Parathyroid adenoma (tissue), 2 donors: ENCODE measurements around the gene CHST9.

Experiments used
- H2AFZ ChIP-seq: fragments of 300-600 bp; sonication (generic); one replicate; pipeline ENCODE4 v1.7.0; 2017; ENCODE audit warnings: antibody characterized with exemption, mild to moderate bottlenecking
- H3K27ac ChIP-seq: fragments of 300-600 bp; sonication (generic); one replicate; pipeline ENCODE4 v1.7.0; 2017
- H3K27me3 ChIP-seq: fragments of 300-600 bp; sonication (generic); one replicate; pipeline ENCODE4 v1.7.0; 2017; ENCODE audit warnings: low read length; ENCODE audit not compliant: control insufficient read depth, insufficient read depth
- H3K36me3 ChIP-seq: fragments of 300-600 bp; sonication (generic); one replicate; pipeline ENCODE4 v1.7.0; 2017; ENCODE audit warnings: low read length; ENCODE audit not compliant: control insufficient read depth, insufficient read depth
- H3K4me1 ChIP-seq: fragments of 300-600 bp; sonication (generic); one replicate; pipeline ENCODE4 v1.7.0; 2017; ENCODE audit warnings: control low read depth
- H3K4me2 ChIP-seq: fragments of 300-600 bp; sonication (generic); one replicate; pipeline ENCODE4 v1.7.0; 2017; ENCODE audit warnings: low read length
- H3K4me3 ChIP-seq: fragments of 300-600 bp; sonication (generic); one replicate; pipeline ENCODE4 v1.7.0; 2017; ENCODE audit warnings: low read depth, low read length
- H3K79me2 ChIP-seq: fragments of 300-600 bp; sonication (generic); one replicate; pipeline ENCODE4 v1.7.0; 2017; ENCODE audit warnings: control low read depth
- H3K9ac ChIP-seq: fragments of 300-600 bp; sonication (generic); one replicate; pipeline ENCODE4 v1.7.0; 2017; ENCODE audit warnings: mild to moderate bottlenecking
- H3K9me3 ChIP-seq: fragments of 300-600 bp; sonication (generic); one replicate; pipeline ENCODE4 v1.7.0; 2017; ENCODE audit warnings: low read length; ENCODE audit not compliant: control insufficient read depth
- CTCF ChIP-seq: fragments of 300-600 bp; sonication (generic); IDR thresholded peaks from one replicate; pipeline ENCODE4 v1.7.0; 2017; ENCODE audit warnings: antibody characterized with exemption, mild to moderate bottlenecking
- donor health status: primary hyperparathyroidism.

The CHST9 gene

GRCh38 chr18:26943906-26944305 is 241.2 kb downstream of the CHST9 start:
- no peak overlapping the region for H3K9ac ChIP-seq
- H3K4me3 ChIP-seq = no peak overlapping the region
- H3K27me3 ChIP-seq = no peaks in the 10 kb centered on the region
- H3K36me3 ChIP-seq = no peaks in the 10 kb centered on the region
- no peaks in the 10 kb centered on the region for H3K4me1 ChIP-seq
- H2AFZ ChIP-seq = no peak overlapping the region
- H3K27ac ChIP-seq = no peak overlapping the region
- no peak for TF ChIP-seq CTCF
- H3K9me3 ChIP-seq = no peaks in the 10 kb centered on the region
- H3K4me2 ChIP-seq = no peak overlapping the region
- no peaks in the 10 kb centered on the region for H3K79me2 ChIP-seq

- Histone ChIP-seq H3K36me3 (no peaks in the 10 kb centered on the region), H3K4me3 (no peak overlapping the region), H3K27ac (no peak overlapping the region), H3K79me2 (no peaks in the 10 kb centered on the region), H3K4me1 (no peaks in the 10 kb centered on the region), H3K9me3 (no peaks in the 10 kb centered on the region), H3K4me2 (no peak overlapping the region), H2AFZ (no peak overlapping the region), H3K27me3 (no peaks in the 10 kb centered on the region), H3K9ac (no peak overlapping the region)
- no peak for TF ChIP-seq CTCF
These were observed 243.5 kb downstream of the CHST9 start for GRCh38 chr18:26941584-26941983.

- Histone ChIP-seq H3K9ac (no peak overlapping the region), H3K27me3 (no peaks in the 10 kb centered on the region), H3K4me2 (no peak overlapping the region), H3K9me3 (no peaks in the 10 kb centered on the region), H3K27ac (no peak overlapping the region), H3K4me3 (no peak overlapping the region), H3K4me1 (no peaks in the 10 kb centered on the region), H2AFZ (no peak overlapping the region), H3K36me3 (no peaks in the 10 kb centered on the region), H3K79me2 (no peaks in the 10 kb centered on the region)
- no peak for TF ChIP-seq CTCF
These were observed 244.2 kb downstream of the CHST9 start for GRCh38 chr18:26940744-26941398.

GRCh38 chr18:26931659-26932058 is 253.4 kb downstream of the CHST9 start:
- Histone ChIP-seq H3K9me3 (no peaks in the 10 kb centered on the region), H3K9ac (no peak overlapping the region), H3K27ac (no peak overlapping the region), H2AFZ (no peak overlapping the region), H3K36me3 (no peaks in the 10 kb centered on the region), H3K4me1 (no peaks in the 10 kb centered on the region), H3K4me3 (no peak overlapping the region), H3K79me2 (no peaks in the 10 kb centered on the region), H3K27me3 (no peaks in the 10 kb centered on the region), H3K4me2 (no peak overlapping the region)
- no peak for TF ChIP-seq CTCF

GRCh38 chr18:26930630-26931029 is 254.5 kb downstream of the CHST9 start:
- no peak overlapping the region for H3K4me2 ChIP-seq
- no peak overlapping the region for H3K27ac ChIP-seq
- H3K79me2 ChIP-seq = no peaks in the 10 kb centered on the region
- H3K9me3 ChIP-seq = no peaks in the 10 kb centered on the region
- no peak for TF ChIP-seq CTCF
- no peak overlapping the region for H2AFZ ChIP-seq
- no peaks in the 10 kb centered on the region for H3K27me3 ChIP-seq
- H3K9ac ChIP-seq = no peak overlapping the region
- H3K4me1 ChIP-seq = no peaks in the 10 kb centered on the region
- no peaks in the 10 kb centered on the region for H3K36me3 ChIP-seq
- no peak overlapping the region for H3K4me3 ChIP-seq
